Transverse colon (tissue), 4 donors: ENCODE results near the gene HMCN1. TPM values are rescaled to one million over a fixed set of nuclear protein-coding genes. Genes with fewer than 3 reads are reported as not detected.
A peak's percentile ranks its signal among the peaks of the same experiment; 100 is the strongest.

Experiments
- DNase-seq: peaks from one replicate; pipeline ENCODE4 v3.0.0-alpha.2; 2019
- H3K27ac ChIP-seq, 4 donors: fragments of 200-600 bp; sonication (generic); 2 replicates each; pipeline ENCODE4 v1.5.1; 2016 to 2018; ENCODE audit warnings: inconsistent platforms in 4 of 4
- H3K27me3 ChIP-seq: fragments of 200-600 bp; sonication (generic); 2 replicates; pipeline ENCODE4 v1.5.1; 2017; ENCODE audit warnings: inconsistent platforms
- H3K36me3 ChIP-seq, 4 donors: fragments of 200-600 bp; sonication (generic); 2 replicates each; pipeline ENCODE4 v1.5.1; 2017 to 2019; ENCODE audit warnings: inconsistent platforms in 4 of 4
- H3K4me1 ChIP-seq, 4 donors: fragments of 200-600 bp; sonication (generic); 2 replicates each; pipeline ENCODE4 v1.5.1; 2017 to 2020; ENCODE audit warnings: inconsistent platforms in 4 of 4
- H3K4me3 ChIP-seq, 4 donors: fragments of 200-600 bp; sonication (generic); 1 replicate in 1 of 4; 2 replicates in 3 of 4; pipeline versions ENCODE4 v1.5.1 to v1.6.1; 2017 to 2019; ENCODE audit warnings: inconsistent platforms in 4 of 4
- H3K9me3 ChIP-seq, 2 donors: fragments of 200-600 bp; sonication (generic); 2 replicates each; pipeline ENCODE4 v1.5.1; 2017 to 2019; ENCODE audit warnings: inconsistent platforms in 2 of 2
- CTCF ChIP-seq, 5 experiments: fragments of 200-600 bp in 3 of 5; fragments of 450-650 bp in 2 of 5; sonication (generic) in 3 of 5; IDR thresholded peaks; 1 replicate in 2 of 5; 2 replicates in 3 of 5; pipeline ENCODE4 v1.5.1; 2016 to 2017; ENCODE audit warnings: antibody characterized with exemption in 5 of 5, inconsistent platforms in 3 of 5, mild to moderate bottlenecking in 2 of 5, moderate library complexity in 1 of 5
- EP300 ChIP-seq: sonication (generic); formaldehyde crosslinking; IDR thresholded peaks from one replicate; pipeline ENCODE4 v1.6.1; 2017; ENCODE audit warnings: antibody characterized with exemption, low read depth
- POLR2A ChIP-seq: fragments of 450-650 bp; IDR thresholded peaks from one replicate; pipeline ENCODE4 v1.6.1; 2016; ENCODE audit warnings: antibody characterized with exemption, mild to moderate bottlenecking, moderate library complexity
- POLR2AphosphoS5 ChIP-seq, 3 donors: sonication (generic); formaldehyde crosslinking; IDR thresholded peaks; one replicate each; pipeline ENCODE4 v1.6.1; 2016; ENCODE audit warnings: antibody characterized with exemption in 3 of 3
- WGBS, 2 donors: methylation state at CpG; one replicate each; pipeline ENCODE4 v1.1.5; 2018; ENCODE audit warnings: low coverage in 1 of 2; 5-methylcytosine and 5-hydroxymethylcytosine counted together
- in situ Hi-C, 4 donors: fragments of 200-750 bp; cut with MboI; loops; one replicate each; pipeline versions ENCODE4 v1.15.0 to v1.15.1; 2017; ENCODE audit warnings: low sequenced_read_pairs in 3 of 4, low pct_ligation_motif_present in 1 of 4, low pct_unique_long_range_greater_than_20kb in 1 of 4
- intact Hi-C: fragments of 100-400 bp; cut with DNase I; formaldehyde crosslinking; loops from one replicate; pipeline ENCODE4 v1.15.1; 2023; ENCODE audit warnings: low total_unique reads
- total RNA-seq, 4 donors: library from RNA; depleted of rRNA; stranded (reverse); fragments of >200 nt; gene quantifications; one replicate each; pipeline ENCODE4 v1.1.0, GENCODE V29; 2016

HMCN1 gene
- total RNA-seq, 4 donors from 2014 or later: 1.1 to 2.7 (median 2.1) TPM

GRCh38 chr1:185964946-185965345, 230.8 kb downstream of the HMCN1 start:
- no peaks in the 10 kb centered on the region for H3K4me1 ChIP-seq
- intact Hi-C loops (no loop called here), in situ Hi-C loops (no loop called here)
- TF ChIP-seq EP300 (no peak), POLR2AphosphoS5 (IDR thresholded peaks at IDR 0.05) (no peak), POLR2A (no peak), CTCF (IDR thresholded peaks at IDR 0.05) (no peak)
- H3K4me3 ChIP-seq: no peak overlapping the region
- 36% methylated on average over 3 of the region's 3 CpGs for WGBS, 2 donors
- no peaks in the 10 kb centered on the region for H3K27me3 ChIP-seq
- no peak overlapping the region for H3K27ac ChIP-seq
- no peak for DNase-seq
- no peaks in the 10 kb centered on the region for H3K36me3 ChIP-seq
- no peaks in the 10 kb centered on the region for H3K9me3 ChIP-seq

GRCh38 chr1:185965870-185966269, 231.7 kb downstream of the HMCN1 start:
- peak overlapping the region in 2 of 4 donors; percentile 21 to 26 for H3K27ac ChIP-seq
- in situ Hi-C loops: no loop called here

GRCh38 chr1:185966471-185966870, 232.3 kb downstream of the HMCN1 start:
- Histone ChIP-seq H3K36me3 (no peaks in the 10 kb centered on the region), H3K4me1 (no peaks in the 10 kb centered on the region), H3K27me3 (no peaks in the 10 kb centered on the region), H3K4me3 (no peak overlapping the region), H3K9me3 (no peaks in the 10 kb centered on the region), H3K27ac (peak overlapping the region in 2 of 4 donors; percentile 21 to 26)
- in situ Hi-C loops: no loop called here
- DNase-seq: no peak
- intact Hi-C loops: no loop called here
- 81 to 83% methylated on average over 2 of the region's 2 CpGs for WGBS, 2 donors
- no peak for TF ChIP-seq POLR2AphosphoS5 (IDR thresholded peaks at IDR 0.05)
- no peak for TF ChIP-seq POLR2A
- no peak for TF ChIP-seq EP300
- TF ChIP-seq CTCF (IDR thresholded peaks at IDR 0.05): no peak

More at GRCh38 chr1:185965870-185966269, 231.7 kb downstream of the HMCN1 start:
- 54 to 75% methylated on average over 3 of the region's 3 CpGs for WGBS, 2 donors
- Histone ChIP-seq H3K36me3 (no peaks in the 10 kb centered on the region), H3K27me3 (no peaks in the 10 kb centered on the region), H3K4me3 (no peak overlapping the region), H3K4me1 (no peaks in the 10 kb centered on the region), H3K9me3 (no peaks in the 10 kb centered on the region)
- DNase-seq: no peak
- TF ChIP-seq CTCF (IDR thresholded peaks at IDR 0.05): no peak
- TF ChIP-seq POLR2AphosphoS5 (IDR thresholded peaks at IDR 0.05): no peak
- no peak for TF ChIP-seq POLR2A
- no peak for TF ChIP-seq EP300
- intact Hi-C loops: no loop called here

GRCh38 chr1:185969028-185969427, 234.8 kb downstream of the HMCN1 start:
- H3K4me3 ChIP-seq: no peak overlapping the region
- H3K27me3 ChIP-seq: no peaks in the 10 kb centered on the region
- peak overlapping the region in 3 of 4 donors; percentile 13 to 24 (median 16) for H3K27ac ChIP-seq
- H3K9me3 ChIP-seq: no peaks in the 10 kb centered on the region
- intact Hi-C loops: no loop called here
- in situ Hi-C loops: no loop called here
- 68 to 85% methylated on average over 4 of the region's 4 CpGs for WGBS, 2 donors
- no peaks in the 10 kb centered on the region for H3K36me3 ChIP-seq
- TF ChIP-seq CTCF (IDR thresholded peaks at IDR 0.05): no peak
- no peak for DNase-seq
- H3K4me1 ChIP-seq: no peaks in the 10 kb centered on the region
